ENCODE data around the gene CACNA2D2. TPM values are rescaled to one million over a fixed set of nuclear protein-coding genes. Genes with fewer than 3 reads are reported as not detected.

CACNA2D2 gene
- polyA plus RNA-seq, 3 donors, result 13.9 to 16.1 (median 14.0) TPM

DNA sequence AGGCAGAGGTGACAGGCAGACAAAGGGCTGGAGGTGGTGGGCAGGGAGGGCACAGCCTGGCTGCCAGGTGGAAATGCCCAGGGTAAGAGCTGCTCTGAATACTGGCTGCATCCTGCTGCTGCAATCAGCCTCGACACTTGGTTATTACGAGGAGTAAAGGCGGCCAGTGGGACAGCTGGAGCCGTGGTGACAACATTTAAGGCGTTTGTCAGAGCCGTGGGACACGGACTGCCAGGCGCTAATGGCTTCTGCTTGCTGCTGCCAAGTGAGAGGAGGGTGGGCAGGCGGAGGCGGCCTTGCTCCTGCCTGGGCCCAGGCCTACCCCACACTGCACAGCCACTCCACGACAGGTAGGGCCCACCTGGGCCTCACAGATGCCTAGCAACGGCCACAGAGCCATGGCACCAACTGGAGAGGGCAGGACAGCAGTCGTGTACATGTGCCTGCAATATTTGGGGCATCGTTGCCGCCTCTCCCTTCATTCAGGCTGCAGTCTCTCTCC lies 94.9 kb downstream of the CACNA2D2 start:
- DNase-seq (ENCODE audit: low read depth in 3 of 3, low spot score in 2 of 3), result no peak

- no peak for DNase-seq (ENCODE audit: low read depth in 3 of 3, low spot score in 2 of 3)
Measured at GRCh38 chr3:50406487-50406886, 96.9 kb downstream of the CACNA2D2 start.

DNA sequence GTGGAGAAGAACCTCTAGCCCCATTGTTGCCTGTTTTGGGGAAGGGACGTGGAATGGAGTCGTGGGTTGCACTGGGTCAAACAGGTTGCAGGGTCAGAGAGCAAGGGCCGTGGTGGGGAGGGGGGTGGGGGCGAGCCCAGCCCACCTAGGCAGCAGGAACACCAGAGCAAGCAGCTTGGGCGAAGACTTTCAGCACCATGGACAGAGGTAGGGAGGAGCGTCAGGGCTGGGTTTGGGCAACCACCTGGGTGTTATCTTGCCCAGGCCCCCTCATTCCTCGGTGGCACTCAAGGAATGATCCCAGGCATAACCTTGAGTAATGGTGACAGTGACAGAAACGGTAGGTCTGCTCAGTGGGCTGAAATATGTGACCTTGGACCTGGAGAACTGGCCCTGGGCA lies 98.2 kb downstream of the CACNA2D2 start:
- DNase-seq (ENCODE audit: low read depth in 3 of 3, low spot score in 2 of 3), result no peak

- no peak for DNase-seq (ENCODE audit: low read depth in 3 of 3, low spot score in 2 of 3)
Measured at GRCh38 chr3:50401978-50402595, 101.3 kb downstream of the CACNA2D2 start.

- no peak for DNase-seq (ENCODE audit: low read depth in 3 of 3, low spot score in 2 of 3)
Measured at GRCh38 chr3:50396502-50396901, 106.9 kb downstream of the CACNA2D2 start.

DNA sequence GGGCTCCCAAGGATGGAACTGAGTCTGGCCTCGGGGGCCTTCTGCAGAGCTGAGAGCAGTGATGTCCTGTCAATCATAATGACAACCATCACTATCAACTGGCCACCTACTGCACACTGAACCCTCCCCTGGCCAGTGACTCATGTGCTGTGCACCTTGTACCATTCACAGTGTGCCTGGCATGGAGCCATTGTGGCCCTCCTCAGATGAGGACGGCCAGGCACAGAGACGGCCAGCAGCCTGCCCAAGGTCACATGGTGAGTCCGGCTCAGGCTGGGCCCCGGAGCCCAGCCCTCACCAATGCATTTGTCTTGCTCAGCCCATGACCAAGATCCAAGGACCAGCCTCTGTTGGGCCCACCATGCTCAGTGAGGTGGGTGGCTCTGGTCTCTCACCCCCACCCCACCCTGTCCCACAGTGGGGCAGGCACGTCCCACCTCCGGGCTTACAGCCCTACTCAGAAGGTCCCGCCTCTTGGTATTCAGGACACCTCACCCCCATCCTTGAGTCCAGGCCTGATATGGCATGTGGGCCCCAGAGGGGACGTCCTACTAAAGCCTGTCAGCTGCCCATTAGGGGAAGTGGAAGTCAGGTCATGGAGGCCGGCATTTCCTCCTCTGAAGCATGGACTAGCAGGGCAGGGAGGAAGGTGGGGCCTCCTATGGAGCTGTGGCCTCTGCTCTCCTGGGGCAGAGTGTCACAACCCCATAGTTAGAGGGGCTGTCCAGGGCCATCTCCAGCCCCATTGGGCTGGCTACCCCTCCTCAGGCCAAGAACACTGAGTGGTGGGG lies 108.2 kb downstream of the CACNA2D2 start:
- DNase-seq (ENCODE audit: low read depth in 3 of 3, low spot score in 2 of 3), result no peak

DNA sequence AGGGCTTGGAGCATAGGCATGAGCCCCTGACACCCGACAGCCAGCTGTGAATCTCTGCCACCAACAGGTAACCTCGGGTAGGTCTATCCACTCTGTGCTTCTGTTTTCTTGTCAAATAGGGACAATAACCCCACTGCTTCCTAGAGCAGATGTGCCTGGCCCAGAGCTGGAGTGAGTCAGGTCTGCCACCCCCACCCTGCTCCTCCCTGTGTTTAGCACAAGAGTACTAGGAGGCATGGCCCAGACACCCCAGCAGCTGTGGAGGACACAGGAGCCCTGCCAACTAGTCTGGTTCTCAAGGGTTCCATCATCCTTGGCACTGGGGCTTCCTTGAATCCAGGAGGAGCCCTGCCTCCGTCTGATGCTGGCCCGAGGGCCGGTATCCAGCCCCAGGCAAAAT lies 110.4 kb downstream of the CACNA2D2 start:
- no peak for DNase-seq (ENCODE audit: low read depth in 3 of 3, low spot score in 2 of 3)

GRCh38 chr3:50392101-50392715 lies 111.2 kb downstream of the CACNA2D2 start:
- DNase-seq (ENCODE audit: low read depth in 3 of 3, low spot score in 2 of 3), result no peak

- DNase-seq (ENCODE audit: low read depth in 3 of 3, low spot score in 2 of 3), result no peak
Measured at GRCh38 chr3:50390508-50391224, 112.8 kb downstream of the CACNA2D2 start.

GRCh38 chr3:50389414-50389767 lies 114.0 kb downstream of the CACNA2D2 start:
- DNase-seq (ENCODE audit: low read depth in 3 of 3, low spot score in 2 of 3), result no peak

GRCh38 chr3:50388720-50389413 lies 114.6 kb downstream of the CACNA2D2 start:
- no peak for DNase-seq (ENCODE audit: low read depth in 3 of 3, low spot score in 2 of 3)

DNA sequence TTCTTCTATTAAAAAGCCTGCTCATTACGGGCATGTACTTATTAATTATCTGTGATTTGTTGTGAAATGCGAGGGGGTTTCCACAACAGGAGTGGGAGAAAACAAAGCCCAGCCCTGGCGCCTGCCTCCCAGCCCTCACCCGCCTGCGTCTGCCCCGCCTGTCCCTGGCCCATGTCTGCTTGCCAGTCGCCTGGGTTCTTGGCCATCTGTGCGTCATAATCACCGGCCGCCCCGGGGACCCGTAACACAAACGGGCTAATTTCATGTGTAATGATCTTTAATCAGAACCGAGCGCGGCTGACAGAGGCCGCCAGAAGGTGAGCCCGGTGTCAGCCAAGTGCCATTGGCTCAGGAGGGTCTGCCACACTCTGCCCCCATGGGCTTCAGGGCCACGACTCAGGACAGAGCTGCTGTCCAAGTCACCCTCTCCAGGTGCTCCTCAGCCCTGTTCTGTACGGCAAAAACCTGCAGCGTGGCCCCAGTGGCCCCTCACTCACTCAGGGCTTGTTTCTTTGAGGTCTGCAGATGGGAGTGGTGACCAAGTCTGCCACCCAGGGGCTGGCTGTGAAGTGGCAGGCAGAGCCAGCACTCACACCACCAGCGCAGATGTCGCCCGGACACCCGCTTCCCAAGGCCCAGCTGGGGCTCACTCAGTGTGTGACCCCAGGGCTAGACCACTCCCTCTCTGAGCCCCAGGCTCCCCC lies 115.3 kb downstream of the CACNA2D2 start:
- no peak for DNase-seq (ENCODE audit: low read depth in 3 of 3, low spot score in 2 of 3)

DNA sequence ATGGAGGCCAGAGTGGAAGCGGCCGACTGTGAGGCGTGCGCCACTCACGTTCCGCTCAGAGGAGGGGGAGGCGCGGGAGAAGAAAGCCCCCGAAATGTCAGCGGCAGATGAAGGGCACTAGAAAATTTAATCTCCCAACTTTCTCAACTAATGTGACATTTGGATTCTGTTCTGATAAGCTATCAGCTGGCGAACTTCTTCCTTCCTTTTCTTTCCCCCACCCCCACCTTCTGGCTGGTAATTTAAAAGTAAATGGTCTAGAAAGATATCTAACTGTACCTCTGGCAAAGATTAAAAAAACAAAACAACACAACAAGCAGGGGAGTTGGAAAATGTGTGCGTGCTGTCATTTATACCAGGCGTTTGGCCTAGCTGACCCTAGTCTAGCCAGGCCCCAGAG lies 117.7 kb downstream of the CACNA2D2 start:
- no peak for DNase-seq (ENCODE audit: low read depth in 3 of 3, low spot score in 2 of 3)

- no peak for DNase-seq (ENCODE audit: low read depth in 3 of 3, low spot score in 2 of 3)
Measured at GRCh38 chr3:50383750-50384149, 119.7 kb downstream of the CACNA2D2 start.

DNA sequence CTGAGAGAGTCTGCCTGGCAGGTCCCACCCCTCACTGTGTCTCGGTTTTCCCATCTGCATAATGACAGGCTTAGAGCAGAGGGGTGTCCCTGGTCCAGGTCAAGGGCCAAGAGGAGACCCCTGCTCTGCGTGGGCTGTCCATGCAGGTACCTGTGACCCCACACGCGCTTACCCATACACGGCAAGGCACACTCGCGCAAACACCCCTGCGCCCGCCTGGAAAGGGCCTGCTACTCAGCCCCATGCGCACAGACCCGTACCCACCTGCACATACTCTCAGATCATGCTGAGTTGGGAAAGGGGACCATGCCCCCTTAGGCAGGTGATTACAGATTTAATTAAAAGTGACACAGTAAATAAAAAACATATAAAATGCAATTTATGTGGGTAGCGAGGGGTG lies 120.7 kb downstream of the CACNA2D2 start:
- no peak for DNase-seq (ENCODE audit: low read depth in 3 of 3, low spot score in 2 of 3)

GRCh38 chr3:50381383-50381782 lies 122.1 kb downstream of the CACNA2D2 start:
- no peak for DNase-seq (ENCODE audit: low read depth in 3 of 3, low spot score in 2 of 3)

- DNase-seq (ENCODE audit: low read depth in 3 of 3, low spot score in 2 of 3), result no peak
Measured at GRCh38 chr3:50380405-50381085, 122.9 kb downstream of the CACNA2D2 start.

GRCh38 chr3:50378757-50379156 lies 124.7 kb downstream of the CACNA2D2 start:
- no peak for DNase-seq (ENCODE audit: low read depth in 3 of 3, low spot score in 2 of 3)

DNA sequence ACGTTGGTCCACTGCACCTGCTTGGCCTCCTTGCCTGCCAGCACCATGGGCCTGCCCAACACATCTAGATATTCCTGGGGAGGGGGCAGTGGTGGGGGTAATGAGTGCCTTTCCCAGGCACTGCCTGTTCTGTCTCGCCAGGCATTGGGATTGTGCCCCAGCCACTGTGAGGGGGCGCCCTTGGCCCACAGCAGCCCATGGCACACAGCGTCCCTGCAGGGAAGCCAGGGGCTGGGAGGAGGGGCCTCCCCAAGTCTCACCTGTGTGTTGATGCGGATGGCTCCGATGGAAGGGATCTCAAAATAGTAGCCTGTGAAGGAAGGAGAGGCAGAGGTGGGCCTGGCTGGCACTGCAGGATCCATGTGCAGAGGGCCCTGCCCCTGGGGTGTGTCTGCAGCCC lies 125.4 kb downstream of the CACNA2D2 start:
- DNase-seq (ENCODE audit: low read depth in 3 of 3, low spot score in 2 of 3), result no peak

Data from right renal cortex interstitium (tissue), 3 donors.